WTC11 (cell line): ENCODE measurements around the gene ABCA1. TPM values are rescaled to one million over a fixed set of nuclear protein-coding genes. Genes with fewer than 3 reads are reported as not detected.
A peak's percentile ranks its signal among the peaks of the same experiment; 100 is the strongest.

Experiments
- ATAC-seq: fragments of 200-7000 bp; cut with Tn5 transposase; 2 replicates; pipeline ENCODE4 v1.10.0; 2021; ENCODE audit warnings: mild to moderate bottlenecking, moderate library complexity
- CTCF ChIA-PET: fragments of 300-600 bp; sonication (Branson Sonifier 250); formaldehyde crosslinking; loops from one replicate; lab custom pipeline; 2021; ENCODE audit warnings: antibody characterized with exemption; lab: Charles Lee
- POLR2A ChIA-PET: fragments of 350-600 bp; sonication (Branson Sonifier 250); formaldehyde crosslinking; loops from one replicate; lab custom pipeline; 2021; ENCODE audit warnings: antibody characterized with exemption; lab: Charles Lee
- DNase-seq: peaks from one replicate; pipeline ENCODE4 v3.0.0; 2021; ENCODE audit warnings: low spot score
- H3K27ac Mint-ChIP-seq: 2 replicates; pipeline ENCODE4 v1.8.0; 2021; ENCODE audit warnings: mixed read lengths
- H3K27me3 Mint-ChIP-seq: 2 replicates; pipeline ENCODE4 v1.8.0; 2021; ENCODE audit warnings: low read depth, mild to moderate bottlenecking, moderate library complexity, mixed read lengths
- H3K36me3 Mint-ChIP-seq: 2 replicates; pipeline ENCODE4 v1.8.0; 2021; ENCODE audit warnings: mixed read lengths
- H3K4me1 Mint-ChIP-seq: 2 replicates; pipeline ENCODE4 v1.8.0; 2022; ENCODE audit warnings: mixed read lengths
- H3K4me3 Mint-ChIP-seq: 2 replicates; pipeline ENCODE4 v1.8.0; 2021; ENCODE audit warnings: mild to moderate bottlenecking, moderate library complexity, mixed read lengths
- H3K9me3 Mint-ChIP-seq: 2 replicates; pipeline ENCODE4 v1.8.0; 2021; ENCODE audit warnings: mixed read lengths
- EMX1 ChIP-seq: fragments of 250-450 bp; sonication (Bioruptor Pico); IDR thresholded peaks from 2 replicates; pipeline ENCODE4 v1.8.0; 2021; ENCODE audit warnings: mild to moderate bottlenecking
- FOXJ3 ChIP-seq: sonication (generic); formaldehyde crosslinking; IDR thresholded peaks from 2 replicates; pipeline ENCODE4 v1.9.0; 2021; ENCODE audit warnings: missing genetic modification reagents, mild to moderate bottlenecking, borderline replicate concordance
- KAT7 ChIP-seq: sonication (generic); formaldehyde crosslinking; IDR thresholded peaks from 2 replicates; pipeline ENCODE4 v1.8.1; 2023; ENCODE audit warnings: missing genetic modification reagents, mild to moderate bottlenecking, borderline replicate concordance
- NR1H2 ChIP-seq: sonication (generic); formaldehyde crosslinking; IDR thresholded peaks from 2 replicates; pipeline ENCODE4 v1.9.0; 2021; ENCODE audit warnings: mild to moderate bottlenecking, moderate library complexity, missing genetic modification reagents
- PRRX2 ChIP-seq: fragments of 250-450 bp; sonication (Bioruptor Pico); IDR thresholded peaks from 2 replicates; pipeline ENCODE4 v1.8.0; 2021; ENCODE audit warnings: mild to moderate bottlenecking
- SP1 ChIP-seq: sonication (generic); formaldehyde crosslinking; conservative IDR thresholded peaks from 2 replicates; pipeline ENCODE4 v1.8.1; 2022; ENCODE audit warnings: missing genetic modification reagents
- TEAD4 ChIP-seq: sonication (generic); formaldehyde crosslinking; IDR thresholded peaks from 2 replicates; pipeline ENCODE4 v1.8.0; 2022; ENCODE audit warnings: mild to moderate bottlenecking, missing genetic modification reagents
- ZNF263 ChIP-seq: sonication (generic); formaldehyde crosslinking; IDR thresholded peaks from 2 replicates; pipeline ENCODE4 v1.8.1; 2022; ENCODE audit warnings: low read depth, mild to moderate bottlenecking, moderate library complexity, missing genetic modification reagents
- ZNF396 ChIP-seq: fragments of 250-450 bp; sonication (Bioruptor Pico); IDR thresholded peaks from 2 replicates; pipeline ENCODE4 v1.8.0; 2021; ENCODE audit warnings: mild to moderate bottlenecking, moderate library complexity, borderline replicate concordance
- total RNA-seq: library from RNA; stranded (reverse); gene quantifications from 3 replicates; pipeline ENCODE4 v1.2.3, GENCODE V29; 2021
- TF ChIP-seq, protein P1 (sequence below): fragments of 200-600 bp; IDR thresholded peaks from 2 replicates; pipeline ENCODE4 v1.8.0; 2022; ENCODE audit warnings: antibody characterized with exemption
- TF ChIP-seq, protein P2 (sequence below): fragments of 250-450 bp; sonication (Bioruptor Pico); IDR thresholded peaks from 2 replicates; pipeline ENCODE4 v1.9.0; 2021; ENCODE audit warnings: moderate library complexity, mild to moderate bottlenecking, inconsistent platforms, borderline replicate concordance
- TF ChIP-seq, protein P3 (sequence below): sonication (generic); formaldehyde crosslinking; IDR thresholded peaks from 2 replicates; pipeline ENCODE4 v1.8.1; 2022; ENCODE audit warnings: low read depth, mild to moderate bottlenecking, moderate library complexity, missing genetic modification reagents, borderline replicate concordance
- TF ChIP-seq, protein P4 (sequence below): fragments of 250-450 bp; sonication (Bioruptor Pico); conservative IDR thresholded peaks from 2 replicates; pipeline ENCODE4 v1.9.0; 2021; ENCODE audit warnings: mild to moderate bottlenecking
- TF ChIP-seq, protein P5 (sequence below): fragments of 250-450 bp; sonication (Bioruptor Pico); IDR thresholded peaks from 2 replicates; pipeline ENCODE4 v1.9.0; 2021; ENCODE audit warnings: mild to moderate bottlenecking
- TF ChIP-seq, protein P6 (sequence below): sonication (generic); formaldehyde crosslinking; IDR thresholded peaks from 2 replicates; pipeline ENCODE4 v1.8.1; 2023; ENCODE audit warnings: mild to moderate bottlenecking, missing genetic modification reagents, moderate library complexity

Gene ABCA1
- total RNA-seq, 1 experiment from 2014 or later, result 7.8 TPM

DNA sequence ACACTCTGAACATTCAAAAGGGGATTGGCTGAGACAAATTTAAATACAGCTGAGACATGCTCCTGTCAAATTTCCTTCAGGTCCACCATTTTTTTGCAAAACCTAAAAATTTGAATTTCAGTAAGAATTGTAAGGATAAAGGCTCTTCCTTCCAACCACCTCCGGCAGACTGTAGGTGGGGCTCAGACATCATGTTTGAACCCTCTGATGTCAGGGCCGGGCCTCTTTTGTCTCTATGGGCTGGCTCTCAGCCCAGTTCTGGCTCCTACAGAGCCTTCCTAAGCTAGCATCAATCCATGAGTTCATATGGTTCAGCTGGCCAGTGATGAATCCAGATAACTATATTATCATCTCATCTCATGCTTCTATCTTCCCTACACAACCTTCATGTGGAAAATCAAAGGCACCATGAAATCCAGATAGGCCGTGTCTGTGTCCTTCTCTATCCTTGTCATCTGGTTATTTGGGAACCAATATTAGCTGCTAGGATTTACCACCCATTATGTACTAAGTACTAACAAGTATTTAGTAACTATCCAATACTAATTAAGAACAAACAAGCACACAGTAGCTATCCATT, 119.8 kb downstream of the ABCA1 start:
- no peaks in the 10 kb centered on the region for H3K27me3 Mint-ChIP-seq
- DNase-seq, result peak; percentile 57
- no peaks in the 10 kb centered on the region; the same call in 1 of the 2 replicates for H3K36me3 Mint-ChIP-seq
- H3K27ac Mint-ChIP-seq, result no peak overlapping the region
- CTCF ChIA-PET, result interaction anchor here (0.5 to 1.2 kb wide), 12 partner anchors 9 to 607 kb away, joined by 3 to 5 read pairs (median 4); partner anchors contain the start of gene SLC44A1
- no peaks in the 10 kb centered on the region for H3K9me3 Mint-ChIP-seq
- TF ChIP-seq, protein P1, sequence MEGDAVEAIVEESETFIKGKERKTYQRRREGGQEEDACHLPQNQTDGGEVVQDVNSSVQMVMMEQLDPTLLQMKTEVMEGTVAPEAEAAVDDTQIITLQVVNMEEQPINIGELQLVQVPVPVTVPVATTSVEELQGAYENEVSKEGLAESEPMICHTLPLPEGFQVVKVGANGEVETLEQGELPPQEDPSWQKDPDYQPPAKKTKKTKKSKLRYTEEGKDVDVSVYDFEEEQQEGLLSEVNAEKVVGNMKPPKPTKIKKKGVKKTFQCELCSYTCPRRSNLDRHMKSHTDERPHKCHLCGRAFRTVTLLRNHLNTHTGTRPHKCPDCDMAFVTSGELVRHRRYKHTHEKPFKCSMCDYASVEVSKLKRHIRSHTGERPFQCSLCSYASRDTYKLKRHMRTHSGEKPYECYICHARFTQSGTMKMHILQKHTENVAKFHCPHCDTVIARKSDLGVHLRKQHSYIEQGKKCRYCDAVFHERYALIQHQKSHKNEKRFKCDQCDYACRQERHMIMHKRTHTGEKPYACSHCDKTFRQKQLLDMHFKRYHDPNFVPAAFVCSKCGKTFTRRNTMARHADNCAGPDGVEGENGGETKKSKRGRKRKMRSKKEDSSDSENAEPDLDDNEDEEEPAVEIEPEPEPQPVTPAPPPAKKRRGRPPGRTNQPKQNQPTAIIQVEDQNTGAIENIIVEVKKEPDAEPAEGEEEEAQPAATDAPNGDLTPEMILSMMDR, result 0 out of 2 replicates have a peak, but pooled peaks have one; percentile 23
- TF ChIP-seq, protein P2, sequence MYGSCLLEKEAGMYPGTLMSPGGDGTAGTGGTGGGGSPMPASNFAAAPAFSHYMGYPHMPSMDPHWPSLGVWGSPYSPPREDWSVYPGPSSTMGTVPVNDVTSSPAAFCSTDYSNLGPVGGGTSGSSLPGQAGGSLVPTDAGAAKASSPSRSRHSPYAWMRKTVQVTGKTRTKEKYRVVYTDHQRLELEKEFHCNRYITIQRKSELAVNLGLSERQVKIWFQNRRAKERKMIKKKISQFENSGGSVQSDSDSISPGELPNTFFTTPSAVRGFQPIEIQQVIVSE, result no peak
- TF ChIP-seq, all 79 proteins: peak for 1
- Mint-ChIP-seq H3K4me3 (no peak overlapping the region), H3K4me1 (no peaks in the 10 kb centered on the region)
- POLR2A ChIA-PET, result interaction anchor here (0.6 to 1.1 kb wide), 2 partner anchors 55 to 189 kb away, joined by 3 to 5 read pairs; no protein-coding TSS in a partner anchor
- peak; percentile 94 for ATAC-seq

DNA sequence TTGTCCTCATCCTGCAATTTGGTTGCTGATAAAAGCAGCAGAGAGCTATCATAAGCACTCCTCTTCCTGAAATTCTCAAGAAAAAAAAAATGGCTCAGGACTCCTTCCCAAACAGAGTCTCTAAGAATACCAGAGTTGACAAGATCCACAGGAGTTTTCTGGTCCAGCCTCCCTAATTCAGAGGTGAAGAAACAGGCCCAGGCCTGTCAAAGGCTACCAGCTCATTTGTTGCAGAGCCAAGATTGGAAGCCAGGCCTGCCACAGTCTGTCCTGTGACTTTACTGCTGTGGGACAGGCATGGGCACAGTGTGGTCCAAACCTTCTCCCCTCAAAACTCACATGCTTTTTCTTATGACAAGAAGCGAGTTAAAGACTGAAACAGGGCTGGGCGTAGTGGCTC, 122.5 kb downstream of the ABCA1 start:
- H3K27ac Mint-ChIP-seq, result no peak overlapping the region
- no peaks in the 10 kb centered on the region for H3K9me3 Mint-ChIP-seq
- H3K36me3 Mint-ChIP-seq, result no peaks in the 10 kb centered on the region; the same call in 1 of the 2 replicates
- DNase-seq (no peak), ATAC-seq (no peak)
- H3K4me1 Mint-ChIP-seq, result no peaks in the 10 kb centered on the region
- H3K27me3 Mint-ChIP-seq, result no peaks in the 10 kb centered on the region
- TF ChIP-seq TEAD4 (CRISPR knock-in tag) (no peak), ZNF396 (CRISPR knock-in tag) (no peak), EMX1 (CRISPR knock-in tag) (no peak), FOXJ3 (no peak), PRRX2 (CRISPR knock-in tag) (no peak), KAT7 (CRISPR knock-in tag) (no peak)
- CTCF ChIA-PET, result interaction anchor here (1.0 kb wide), 1 partner anchor 58 kb away, joined by 3 read pairs; no protein-coding TSS in a partner anchor
- POLR2A ChIA-PET, result no interaction called here
- no peak overlapping the region for H3K4me3 Mint-ChIP-seq

DNA sequence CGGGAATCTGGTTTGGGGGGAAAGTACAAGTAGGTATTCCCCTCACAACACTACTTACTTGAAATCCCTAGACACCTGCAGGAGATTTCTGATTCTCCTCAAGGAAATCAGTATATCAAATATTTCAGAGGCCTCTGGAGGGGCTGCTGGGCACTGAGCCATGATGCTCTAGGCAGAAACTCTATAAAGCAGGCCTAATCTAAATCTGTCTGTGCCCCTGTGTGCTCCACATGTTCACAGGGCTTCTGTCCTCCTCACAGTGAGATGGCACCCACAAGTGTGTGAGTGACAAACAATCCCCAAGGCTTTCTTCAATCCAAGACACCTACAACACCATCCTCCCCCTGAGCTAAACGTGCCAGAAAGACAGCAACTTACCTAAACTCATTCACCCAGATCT, 125.0 kb downstream of the ABCA1 start:
- CTCF ChIA-PET, result no interaction called here
- no peaks in the 10 kb centered on the region; the same call in 1 of the 2 replicates for H3K36me3 Mint-ChIP-seq
- POLR2A ChIA-PET, result no interaction called here

DNA sequence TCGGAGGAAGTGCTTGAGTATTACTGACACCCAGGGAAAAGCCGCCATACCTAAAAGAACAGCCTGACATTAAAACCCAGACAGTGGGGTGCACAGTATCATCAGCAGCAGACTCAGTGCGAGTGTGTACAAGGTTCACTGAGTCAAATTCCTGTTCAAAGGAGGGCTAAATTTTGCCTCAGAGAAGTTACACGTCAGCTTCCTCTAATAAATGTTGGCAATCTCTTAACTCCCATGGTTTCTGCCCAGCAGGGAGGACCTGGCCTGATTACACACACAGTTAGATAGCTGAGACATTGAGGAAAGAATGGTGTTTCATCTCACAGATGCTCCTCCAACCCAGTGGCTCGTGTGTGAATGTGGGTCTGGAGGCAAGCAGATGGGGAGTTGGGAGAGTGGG, 125.8 kb downstream of the ABCA1 start:
- ATAC-seq, result no peak
- Mint-ChIP-seq H3K27ac (no peak overlapping the region), H3K4me1 (no peaks in the 10 kb centered on the region), H3K4me3 (no peak overlapping the region), H3K9me3 (no peaks in the 10 kb centered on the region), H3K27me3 (no peaks in the 10 kb centered on the region), H3K36me3 (no peaks in the 10 kb centered on the region; the same call in 1 of the 2 replicates)
- ChIA-PET CTCF (no interaction called here), POLR2A (no interaction called here)
- DNase-seq, result no peak
- TF ChIP-seq, protein P3, sequence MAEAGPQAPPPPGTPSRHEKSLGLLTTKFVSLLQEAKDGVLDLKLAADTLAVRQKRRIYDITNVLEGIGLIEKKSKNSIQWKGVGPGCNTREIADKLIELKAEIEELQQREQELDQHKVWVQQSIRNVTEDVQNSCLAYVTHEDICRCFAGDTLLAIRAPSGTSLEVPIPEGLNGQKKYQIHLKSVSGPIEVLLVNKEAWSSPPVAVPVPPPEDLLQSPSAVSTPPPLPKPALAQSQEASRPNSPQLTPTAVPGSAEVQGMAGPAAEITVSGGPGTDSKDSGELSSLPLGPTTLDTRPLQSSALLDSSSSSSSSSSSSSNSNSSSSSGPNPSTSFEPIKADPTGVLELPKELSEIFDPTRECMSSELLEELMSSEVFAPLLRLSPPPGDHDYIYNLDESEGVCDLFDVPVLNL (CRISPR knock-in tag), result no peak
- TF ChIP-seq SP1 (CRISPR knock-in tag) (no peak), NR1H2 (no peak), ZNF263 (CRISPR knock-in tag) (no peak)
- TF ChIP-seq, protein P4, sequence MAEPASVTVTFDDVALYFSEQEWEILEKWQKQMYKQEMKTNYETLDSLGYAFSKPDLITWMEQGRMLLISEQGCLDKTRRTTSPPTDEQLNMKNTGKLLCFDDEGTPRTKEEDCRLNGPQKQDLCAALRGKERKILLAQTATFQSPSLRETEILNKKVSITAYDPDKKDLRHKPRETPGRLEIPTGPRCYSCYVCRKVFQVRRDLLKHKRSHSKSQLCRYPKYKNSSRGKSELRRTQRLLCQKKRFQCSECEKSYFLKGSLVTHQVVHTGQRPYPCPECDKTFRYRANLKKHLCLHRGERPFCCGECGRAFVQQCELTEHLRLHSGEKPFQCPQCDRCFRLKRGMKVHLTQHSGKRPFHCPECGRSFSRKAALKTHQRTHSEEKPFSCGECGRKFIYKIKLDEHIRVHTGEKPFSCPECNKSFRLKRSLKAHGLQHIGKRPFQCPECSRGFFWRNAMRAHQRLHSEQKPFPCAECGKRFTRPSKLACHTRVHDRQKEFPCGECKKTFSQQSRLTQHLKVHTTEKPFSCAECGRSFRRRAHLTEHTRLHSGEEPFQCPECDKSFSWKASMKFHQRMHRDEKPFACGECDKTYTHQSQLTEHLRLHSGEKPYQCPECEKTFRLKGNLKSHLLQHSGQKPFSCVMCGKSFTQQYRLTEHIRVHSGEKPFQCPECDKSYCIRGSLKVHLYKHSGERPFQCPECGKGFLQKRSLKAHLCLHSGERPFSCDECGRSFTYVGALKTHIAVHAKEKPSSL (CRISPR knock-in tag), result no peak
- TF ChIP-seq, protein P5, sequence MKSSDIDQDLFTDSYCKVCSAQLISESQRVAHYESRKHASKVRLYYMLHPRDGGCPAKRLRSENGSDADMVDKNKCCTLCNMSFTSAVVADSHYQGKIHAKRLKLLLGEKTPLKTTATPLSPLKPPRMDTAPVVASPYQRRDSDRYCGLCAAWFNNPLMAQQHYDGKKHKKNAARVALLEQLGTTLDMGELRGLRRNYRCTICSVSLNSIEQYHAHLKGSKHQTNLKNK (CRISPR knock-in tag), result no peak

More for the DNA sequence above, 125.0 kb downstream of the ABCA1 start:
- DNase-seq, result no peak
- Mint-ChIP-seq H3K9me3 (no peaks in the 10 kb centered on the region), H3K27me3 (no peaks in the 10 kb centered on the region), H3K4me1 (no peaks in the 10 kb centered on the region)
- TF ChIP-seq, protein P4 (CRISPR knock-in tag), result no peak
- TF ChIP-seq, protein P6, sequence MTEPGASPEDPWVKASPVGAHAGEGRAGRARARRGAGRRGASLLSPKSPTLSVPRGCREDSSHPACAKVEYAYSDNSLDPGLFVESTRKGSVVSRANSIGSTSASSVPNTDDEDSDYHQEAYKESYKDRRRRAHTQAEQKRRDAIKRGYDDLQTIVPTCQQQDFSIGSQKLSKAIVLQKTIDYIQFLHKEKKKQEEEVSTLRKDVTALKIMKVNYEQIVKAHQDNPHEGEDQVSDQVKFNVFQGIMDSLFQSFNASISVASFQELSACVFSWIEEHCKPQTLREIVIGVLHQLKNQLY (CRISPR knock-in tag), result no peak
- TF ChIP-seq, all 79 proteins: peak for 0
- ATAC-seq, result no peak
- Mint-ChIP-seq H3K27ac (no peak overlapping the region), H3K4me3 (no peak overlapping the region)
